Measurements from ENCODE around the gene PEDS1.
A peak's percentile ranks its signal among the peaks of the same experiment; 100 is the strongest.
"Not testable (repeated sequence)": the region's sequence is repeated elsewhere in the genome, so short reads cannot be mapped to it uniquely, and the experiment has no call there.

The PEDS1 gene

DNA sequence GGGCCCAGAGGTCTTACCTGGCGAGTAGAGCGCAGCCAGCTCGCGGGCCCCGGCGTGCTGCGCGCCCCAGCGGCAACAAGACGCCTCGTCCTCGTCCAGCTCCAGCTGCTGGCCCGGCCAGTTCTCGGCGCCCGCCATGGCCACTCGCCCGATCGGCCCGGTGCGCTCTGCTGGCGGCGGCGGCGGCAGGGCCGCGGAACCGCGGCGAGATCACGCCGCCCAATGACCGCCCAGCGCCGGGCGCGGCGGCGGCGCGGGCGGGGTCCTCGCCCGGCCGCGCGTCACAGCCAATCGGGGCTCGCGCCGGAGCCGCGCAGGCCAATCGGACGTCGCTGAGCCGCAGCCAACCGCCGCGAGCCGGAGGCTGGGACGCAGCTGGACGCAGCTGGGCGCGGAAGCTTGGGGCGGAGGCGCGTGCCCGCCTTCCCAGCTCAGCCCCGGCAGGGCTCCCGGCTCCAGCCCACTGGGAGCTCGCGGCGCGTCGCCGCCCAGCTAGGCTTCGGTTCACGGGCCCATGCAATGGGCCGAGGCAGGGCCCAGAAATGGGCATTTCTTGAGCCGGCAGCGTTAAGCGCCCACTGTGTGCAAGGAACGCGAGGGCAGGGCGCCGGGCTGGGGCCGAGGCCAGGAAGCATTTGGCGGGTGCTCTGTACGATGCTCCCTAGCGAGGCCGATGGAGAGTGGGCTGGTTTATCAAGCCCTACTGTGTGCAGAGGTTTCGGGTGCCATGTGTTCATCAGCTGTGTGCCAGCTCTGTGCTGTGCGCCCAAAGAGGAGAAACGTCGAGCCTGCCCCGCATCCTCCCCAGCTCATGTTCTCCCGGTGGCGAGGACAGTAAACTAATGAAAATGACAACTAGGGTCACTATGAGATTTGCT, at the start of gene PEDS1:
PEDS1 (minus strand) TSS at position 224 of the 878 bp plus-strand sequence; CDS start at position 138, 86 bp downstream.
- peak; percentile 93 for DNase-seq

DNA sequence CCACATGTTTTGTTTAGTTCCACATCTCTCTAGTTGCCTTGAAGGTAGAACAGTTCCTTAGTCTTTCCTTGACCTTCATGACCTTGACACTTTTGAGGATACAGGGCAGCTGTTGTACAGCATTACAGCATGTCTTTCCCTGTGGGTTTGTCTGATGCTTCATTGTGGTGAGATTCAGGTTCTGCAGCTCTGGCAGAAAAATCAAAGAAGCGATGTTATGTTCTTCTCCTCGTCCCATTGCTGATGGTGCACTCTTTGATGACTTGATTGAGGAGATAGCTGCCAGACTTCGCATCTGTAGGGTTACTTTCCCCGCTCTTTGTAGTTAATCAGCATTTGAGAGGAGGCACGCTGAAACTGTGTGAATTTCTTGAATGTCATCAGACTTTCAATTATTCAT, 49.2 kb upstream of the PEDS1 start:
- no peak for DNase-seq

DNA sequence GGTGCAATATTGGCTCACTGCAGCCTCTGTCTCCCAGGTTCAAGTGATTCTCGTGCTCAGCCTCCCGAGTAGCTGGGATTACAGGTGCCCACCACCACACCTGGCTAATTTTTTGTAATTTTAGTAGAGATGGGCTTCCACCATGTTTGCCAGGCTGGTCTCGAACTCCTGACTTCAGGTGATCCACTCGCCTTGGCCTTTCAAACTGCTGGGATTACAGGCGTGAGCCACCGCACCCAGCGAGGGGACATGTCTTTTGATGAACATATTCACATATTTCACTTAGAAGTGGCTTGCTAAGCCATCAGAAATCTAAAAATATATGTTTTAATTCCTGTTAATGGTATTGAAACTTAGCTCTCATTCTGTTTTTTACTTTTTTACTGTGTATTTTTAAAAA, 48.2 kb upstream of the PEDS1 start:
- not testable (repeated sequence) for DNase-seq

DNA sequence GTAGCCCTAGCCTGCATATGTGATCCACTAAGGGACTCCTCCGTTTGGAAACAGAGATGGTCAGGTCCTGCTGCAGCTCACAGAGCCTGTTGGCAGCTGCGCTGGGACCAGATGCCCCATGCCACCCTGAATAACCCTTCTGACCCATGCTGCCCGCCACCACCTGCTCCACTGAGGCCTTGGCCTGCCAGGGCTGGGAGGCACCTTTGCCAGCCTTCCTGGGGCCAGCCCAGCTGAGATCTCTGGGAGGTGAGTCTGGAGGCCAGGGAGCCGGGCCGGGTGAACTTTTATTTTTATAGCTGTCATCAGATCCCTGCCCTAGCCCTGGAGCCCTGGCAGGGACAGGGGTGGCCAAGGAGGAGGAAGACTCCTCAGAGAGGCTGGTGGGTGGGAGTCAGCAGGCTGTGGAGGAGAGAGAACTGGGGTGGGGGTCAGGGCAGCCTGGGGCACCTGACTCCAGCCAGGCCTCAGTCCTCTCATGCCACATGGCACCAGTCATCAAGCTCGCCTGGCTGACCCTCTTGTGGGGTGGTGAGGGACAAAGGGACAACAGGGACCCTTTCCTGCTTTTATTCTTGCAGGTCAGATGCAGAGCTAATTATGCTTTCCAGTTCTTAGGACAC, 47.1 kb upstream of the PEDS1 start:
- DNase-seq: no peak

DNA sequence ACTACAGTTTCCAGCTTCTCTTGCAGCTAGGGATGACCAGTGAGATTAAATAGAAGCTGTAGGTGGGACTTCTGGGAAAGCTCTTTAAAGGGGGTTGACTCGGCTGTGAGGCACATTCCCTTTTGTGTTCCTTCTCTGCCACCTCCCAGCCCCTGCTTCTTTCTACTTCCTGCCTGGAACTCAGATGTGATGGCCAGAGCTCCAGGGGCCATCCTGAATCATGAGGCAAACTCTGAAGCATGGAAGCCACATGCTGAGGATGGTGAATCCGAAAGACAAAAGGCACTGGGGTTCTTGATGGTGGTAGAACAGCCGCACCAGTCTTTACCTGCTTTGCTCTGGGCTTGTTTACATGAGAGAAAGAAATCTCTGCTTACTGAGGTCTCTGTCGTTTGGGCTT, 46.2 kb upstream of the PEDS1 start:
- no peak for DNase-seq

DNA sequence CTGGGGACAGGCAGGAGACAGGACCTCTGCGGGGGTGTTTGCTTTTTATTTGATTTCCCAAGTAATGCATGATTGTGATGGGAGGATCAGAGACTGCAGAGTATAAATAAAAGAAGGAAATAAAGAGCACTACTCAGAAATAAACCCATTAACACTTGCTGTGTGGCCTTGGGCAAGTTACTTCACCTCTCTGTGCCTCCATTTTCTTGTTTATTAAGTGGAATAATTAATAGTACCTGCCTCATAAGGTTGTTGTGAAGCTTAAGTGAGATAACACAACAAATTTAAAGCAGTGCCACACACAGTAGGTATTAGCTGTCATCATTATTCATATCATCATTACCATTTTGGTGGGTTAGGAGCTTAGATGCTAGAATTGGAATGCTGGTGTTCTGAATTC, 45.2 kb upstream of the PEDS1 start:
- DNase-seq: no peak

DNA sequence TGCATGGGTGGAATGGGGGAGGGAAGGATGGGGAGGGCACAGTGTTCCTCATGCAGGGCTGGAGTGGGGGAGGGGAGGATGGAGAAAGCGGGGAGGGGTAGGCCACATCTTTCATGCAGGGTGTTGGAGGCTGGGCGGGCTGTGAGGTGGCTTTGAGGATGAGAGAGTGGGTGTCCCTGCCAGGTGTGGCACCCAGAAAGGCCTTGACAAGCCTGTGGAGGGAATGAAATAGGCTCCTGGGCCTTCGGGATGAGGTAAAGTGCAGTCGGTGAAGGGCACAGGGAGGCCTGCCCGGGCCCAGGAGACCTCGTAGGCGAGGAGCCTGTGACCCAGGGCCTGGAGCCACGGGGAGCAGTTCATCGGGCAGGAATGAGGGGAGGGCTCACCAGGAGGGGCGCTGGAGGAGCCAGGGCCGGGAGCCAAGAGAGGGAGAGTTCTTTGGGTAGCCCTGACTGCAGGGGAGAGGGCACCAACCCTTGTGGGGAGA, 44.7 kb upstream of the PEDS1 start:
- no peak for DNase-seq

DNA sequence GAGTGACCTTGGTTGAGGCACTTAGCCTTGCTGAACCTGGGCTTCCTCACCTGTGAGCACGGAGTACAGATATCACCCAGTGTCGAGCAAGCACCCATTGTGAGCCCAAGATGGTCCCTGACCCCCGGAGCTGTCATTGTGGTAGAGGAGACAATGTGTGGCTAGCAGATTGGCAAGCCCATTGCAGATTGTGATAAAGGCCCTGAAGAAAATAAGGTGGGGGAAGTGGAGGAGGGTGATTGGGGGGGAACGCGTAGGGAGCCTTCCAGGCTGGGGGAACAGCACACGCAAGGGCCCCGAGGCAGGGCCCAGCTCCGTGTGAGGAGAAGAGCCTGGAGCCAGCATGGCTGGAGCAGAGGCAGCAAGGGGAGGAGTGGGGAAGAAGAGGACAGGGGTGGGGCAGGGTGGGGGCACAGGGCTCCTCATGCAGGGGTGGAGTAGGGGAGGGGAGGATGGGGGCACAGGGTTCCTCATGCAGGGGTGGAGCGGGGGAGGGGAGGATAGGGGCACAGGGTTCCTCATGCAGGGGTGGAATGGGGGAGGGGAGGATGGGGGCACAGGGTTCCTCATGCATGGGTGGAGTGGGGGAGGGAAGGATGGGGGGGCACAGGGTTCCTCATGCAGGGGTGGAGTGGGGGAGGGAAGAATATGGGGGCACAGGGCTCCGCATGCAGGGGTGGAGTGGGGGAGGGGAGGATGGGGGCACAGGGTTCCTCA, 44.1 kb upstream of the PEDS1 start:
- DNase-seq: no peak

DNA sequence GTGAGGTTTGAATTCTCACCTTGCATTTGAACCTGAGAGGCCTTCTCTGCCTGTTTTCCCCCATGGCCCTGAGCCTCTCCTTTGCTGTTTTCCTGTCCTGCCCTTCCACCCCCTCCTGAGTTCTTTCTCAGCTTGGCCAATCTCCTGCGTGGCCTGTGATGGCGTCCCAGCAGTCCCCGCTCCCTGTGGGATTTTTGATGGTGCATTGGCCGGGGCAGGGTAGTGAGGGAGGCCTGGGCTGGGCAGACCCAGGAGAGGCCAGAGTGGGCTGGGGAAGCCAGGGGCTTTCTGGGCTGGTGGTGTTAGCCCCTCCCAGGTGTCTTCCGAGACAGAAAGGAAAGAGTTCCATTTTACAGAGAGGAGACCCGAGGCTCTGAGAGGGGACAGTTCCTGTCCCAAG, 43.4 kb upstream of the PEDS1 start:
- no peak for DNase-seq

DNA sequence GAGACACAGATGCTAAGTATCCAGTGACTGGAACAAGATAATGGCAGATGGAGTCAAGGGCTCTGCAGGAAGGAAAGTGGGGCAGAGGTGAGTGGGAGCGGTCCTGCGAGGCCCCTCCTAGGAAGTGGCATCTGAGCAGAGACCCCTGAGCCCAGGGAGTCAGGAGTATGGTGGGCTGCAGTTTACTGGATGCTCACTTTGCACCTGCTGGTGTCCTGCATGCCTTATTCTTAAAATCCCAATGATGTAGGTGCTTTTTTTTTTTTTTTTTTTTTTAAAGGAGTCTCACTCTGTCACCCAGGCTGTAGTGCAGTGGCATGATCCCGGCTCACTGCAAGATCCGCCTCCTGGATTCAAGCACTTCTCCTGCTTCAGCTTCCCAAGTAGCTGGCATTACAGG, 42.7 kb upstream of the PEDS1 start:
- no peak for DNase-seq

DNA sequence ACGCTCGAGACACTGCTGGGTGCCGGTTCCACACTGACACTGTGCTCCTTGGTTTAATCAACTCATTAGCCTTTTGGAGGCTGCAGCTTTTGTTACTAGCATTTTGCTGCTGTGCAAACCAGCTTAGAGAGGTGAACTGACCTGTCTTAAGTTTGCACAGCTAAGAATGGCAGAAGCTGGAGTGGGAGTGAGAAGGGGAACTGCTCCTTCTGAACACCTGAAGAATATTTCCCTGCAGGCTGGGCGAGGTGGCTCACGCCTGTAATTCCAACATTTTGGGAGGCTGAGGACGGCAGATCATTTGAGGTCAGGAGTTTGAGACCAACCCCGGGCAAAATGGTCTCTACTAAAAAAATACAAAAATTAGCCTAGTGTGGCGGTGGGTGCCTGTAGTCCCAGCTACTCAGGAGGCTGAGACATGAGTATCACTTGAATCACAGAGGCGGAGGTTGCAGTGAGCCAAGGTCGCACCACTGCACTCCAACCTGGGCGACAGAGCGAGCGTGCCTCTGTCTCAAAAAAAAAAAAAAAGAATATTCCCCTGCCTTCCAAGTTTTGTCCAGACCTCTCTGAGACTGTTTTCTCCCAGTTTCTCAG, 42.1 kb upstream of the PEDS1 start:
- no peak for DNase-seq

DNA sequence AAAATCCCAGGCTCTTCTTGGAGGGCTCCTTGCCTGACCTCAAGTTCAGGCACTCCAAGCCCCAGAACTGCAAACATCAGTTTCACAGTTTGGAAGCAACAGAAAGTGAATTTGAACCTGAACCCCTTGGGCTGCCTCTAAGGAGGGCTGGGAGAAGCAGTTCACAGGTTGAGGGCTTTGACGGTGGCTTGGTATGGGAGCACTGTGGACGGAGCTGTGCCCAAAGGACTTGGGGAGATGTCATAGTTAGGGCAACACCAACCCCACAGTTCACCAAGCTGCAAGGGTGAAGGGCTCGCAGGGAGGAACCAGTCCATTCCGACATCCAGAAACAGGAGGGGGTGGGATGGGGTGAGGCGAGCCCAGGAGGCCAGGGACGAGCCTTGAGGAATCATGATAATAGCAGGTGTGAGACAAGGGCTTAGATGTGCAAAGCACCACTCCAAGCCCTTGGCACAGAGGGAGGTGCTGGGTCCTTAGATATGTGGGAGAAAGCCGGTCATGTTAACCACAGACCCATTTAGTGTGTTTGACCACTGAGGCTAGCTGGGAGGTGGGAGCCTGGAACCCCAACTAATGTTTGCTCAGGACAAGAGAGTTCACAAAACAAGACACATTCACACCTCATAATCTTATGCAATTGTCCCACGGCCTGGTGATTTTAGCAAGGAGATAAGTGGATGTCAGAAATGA, 41.5 kb upstream of the PEDS1 start:
- no peak for DNase-seq

DNA sequence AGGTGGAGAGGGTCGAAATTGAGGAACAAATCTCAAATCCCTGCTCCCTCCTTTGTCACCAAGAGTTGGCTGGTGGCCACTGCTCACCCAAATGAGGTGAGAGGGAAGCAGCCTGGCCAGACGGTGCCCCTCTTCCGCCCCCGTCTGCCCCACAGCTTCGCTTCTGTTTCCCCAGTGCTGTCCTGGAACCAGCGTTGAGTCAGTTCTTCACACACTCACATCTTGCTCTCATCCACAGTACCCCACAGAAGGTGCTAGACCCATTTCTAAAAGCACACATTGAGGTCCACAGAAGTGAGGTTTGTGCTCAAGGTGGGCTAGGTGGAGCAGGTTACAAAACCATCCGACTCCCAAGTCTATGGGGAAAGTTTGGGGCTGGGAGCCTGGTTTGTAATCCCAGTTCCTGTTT, 40.9 kb upstream of the PEDS1 start:
- no peak for DNase-seq

DNA sequence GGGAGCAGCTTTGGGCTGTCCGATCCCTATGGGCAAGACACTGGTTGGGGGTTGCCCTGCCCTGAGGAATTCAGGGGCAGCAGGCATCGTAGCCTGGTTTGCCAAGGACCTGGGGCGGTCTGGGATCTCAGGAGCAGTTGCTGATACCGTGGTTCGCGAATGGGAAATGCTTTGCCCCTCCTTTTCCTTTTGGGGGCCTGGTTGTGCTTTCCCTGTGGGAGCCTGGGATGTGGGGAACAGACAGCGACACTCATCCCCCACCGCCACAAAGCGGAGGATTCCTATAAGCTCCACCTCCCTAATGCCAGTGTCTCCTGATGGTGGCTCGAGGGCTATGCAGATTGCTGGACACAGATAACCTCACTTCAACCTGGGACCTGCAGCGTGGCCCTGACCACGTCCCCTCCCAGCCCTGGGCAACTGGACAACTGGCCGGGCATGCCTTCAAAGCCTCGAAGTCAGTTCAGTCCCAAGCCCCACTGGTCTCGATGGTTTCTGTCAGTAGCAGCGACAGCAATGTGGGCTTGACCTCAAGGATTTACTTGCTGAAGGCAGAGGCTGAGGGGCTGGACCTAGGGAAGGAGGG, 40.4 kb upstream of the PEDS1 start:
- DNase-seq: no peak

DNA sequence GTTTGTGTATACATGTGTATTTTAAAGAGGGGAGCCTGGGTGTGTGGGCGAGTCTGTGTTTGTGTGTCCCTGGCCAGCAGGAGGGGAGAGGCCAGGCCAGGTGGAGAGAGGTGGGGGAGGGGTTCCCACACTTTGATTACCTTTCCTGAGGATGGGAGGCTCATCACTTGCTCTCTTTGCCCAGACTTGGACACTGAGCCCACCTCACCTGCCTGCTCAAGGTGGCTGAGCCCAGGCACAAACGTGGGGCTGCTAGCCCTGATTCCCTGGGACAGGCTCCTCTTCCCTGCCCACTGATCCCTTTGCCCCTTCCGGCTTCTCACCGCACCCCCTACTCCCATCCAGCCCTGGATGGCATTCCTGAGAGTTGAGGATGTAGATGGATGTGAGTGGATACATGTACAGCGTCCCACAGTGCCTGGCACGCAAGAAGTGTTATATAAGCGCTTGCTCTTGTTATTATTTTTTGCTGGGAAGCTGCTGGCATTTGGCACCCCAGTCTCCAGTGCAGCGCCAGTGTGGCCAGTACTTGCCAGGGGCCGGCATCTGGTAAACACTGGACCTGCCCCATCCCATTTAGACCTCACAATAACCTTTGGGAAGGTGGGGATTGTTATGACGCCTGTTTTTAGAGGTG, 39.8 kb upstream of the PEDS1 start:
- DNase-seq: no peak

DNA sequence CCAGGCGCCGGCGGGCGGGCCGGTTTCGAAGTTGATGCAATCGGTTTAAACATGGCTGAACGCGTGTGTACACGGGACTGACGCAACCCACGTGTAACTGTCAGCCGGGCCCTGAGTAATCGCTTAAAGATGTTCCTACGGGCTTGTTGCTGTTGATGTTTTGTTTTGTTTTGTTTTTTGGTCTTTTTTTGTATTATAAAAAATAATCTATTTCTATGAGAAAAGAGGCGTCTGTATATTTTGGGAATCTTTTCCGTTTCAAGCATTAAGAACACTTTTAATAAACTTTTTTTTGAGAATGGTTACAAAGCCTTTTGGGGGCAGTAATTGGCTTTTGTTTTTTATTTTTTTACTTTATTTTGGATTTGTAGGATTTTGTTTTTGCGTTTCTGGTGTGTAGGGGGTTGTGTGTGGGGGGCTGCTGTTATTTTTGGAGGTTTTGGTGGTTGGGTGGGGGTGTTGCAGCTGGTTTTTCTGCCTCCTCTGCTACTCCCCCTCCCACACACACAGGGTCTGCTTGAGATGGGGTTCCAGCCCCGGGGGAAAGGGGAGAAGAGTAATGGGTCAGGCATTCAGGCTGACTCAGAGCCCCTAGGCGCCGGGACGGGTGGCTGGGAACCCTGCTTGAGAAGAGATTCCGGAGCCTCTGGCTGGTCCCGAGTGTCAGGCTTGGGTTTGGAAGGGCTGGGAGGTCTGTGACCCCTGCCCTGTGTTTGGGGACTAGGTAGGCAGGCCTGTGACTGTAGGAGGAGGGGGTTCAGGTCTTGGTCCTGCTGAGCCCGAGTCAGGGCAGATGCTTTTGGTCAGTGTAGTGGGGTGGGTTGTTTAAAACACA, 39.1 kb upstream of the PEDS1 start:
- DNase-seq: peak; percentile 79

DNA sequence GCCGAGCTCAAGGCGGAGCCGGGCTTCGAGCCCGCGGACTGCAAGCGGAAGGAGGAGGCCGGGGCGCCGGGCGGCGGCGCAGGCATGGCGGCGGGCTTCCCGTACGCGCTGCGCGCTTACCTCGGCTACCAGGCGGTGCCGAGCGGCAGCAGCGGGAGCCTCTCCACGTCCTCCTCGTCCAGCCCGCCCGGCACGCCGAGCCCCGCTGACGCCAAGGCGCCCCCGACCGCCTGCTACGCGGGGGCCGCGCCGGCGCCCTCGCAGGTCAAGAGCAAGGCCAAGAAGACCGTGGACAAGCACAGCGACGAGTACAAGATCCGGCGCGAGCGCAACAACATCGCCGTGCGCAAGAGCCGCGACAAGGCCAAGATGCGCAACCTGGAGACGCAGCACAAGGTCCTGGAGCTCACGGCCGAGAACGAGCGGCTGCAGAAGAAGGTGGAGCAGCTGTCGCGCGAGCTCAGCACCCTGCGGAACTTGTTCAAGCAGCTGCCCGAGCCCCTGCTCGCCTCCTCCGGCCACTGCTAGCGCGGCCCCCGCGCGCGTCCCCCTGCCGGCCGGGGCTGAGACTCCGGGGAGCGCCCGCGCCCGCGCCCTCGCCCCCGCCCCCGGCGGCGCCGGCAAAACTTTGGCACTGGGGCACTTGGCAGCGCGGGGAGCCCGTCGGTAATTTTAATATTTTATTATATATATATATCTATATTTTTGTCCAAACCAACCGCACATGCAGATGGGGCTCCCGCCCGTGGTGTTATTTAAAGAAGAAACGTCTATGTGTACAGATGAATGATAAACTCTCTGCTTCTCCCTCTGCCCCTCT, 38.2 kb upstream of the PEDS1 start:
- DNase-seq: peak; percentile 79

DNA sequence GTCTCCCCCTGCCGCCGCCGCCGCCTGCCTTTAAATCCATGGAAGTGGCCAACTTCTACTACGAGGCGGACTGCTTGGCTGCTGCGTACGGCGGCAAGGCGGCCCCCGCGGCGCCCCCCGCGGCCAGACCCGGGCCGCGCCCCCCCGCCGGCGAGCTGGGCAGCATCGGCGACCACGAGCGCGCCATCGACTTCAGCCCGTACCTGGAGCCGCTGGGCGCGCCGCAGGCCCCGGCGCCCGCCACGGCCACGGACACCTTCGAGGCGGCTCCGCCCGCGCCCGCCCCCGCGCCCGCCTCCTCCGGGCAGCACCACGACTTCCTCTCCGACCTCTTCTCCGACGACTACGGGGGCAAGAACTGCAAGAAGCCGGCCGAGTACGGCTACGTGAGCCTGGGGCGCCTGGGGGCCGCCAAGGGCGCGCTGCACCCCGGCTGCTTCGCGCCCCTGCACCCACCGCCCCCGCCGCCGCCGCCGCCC, 37.6 kb upstream of the PEDS1 start:
- peak; percentile 79 for DNase-seq

DNA sequence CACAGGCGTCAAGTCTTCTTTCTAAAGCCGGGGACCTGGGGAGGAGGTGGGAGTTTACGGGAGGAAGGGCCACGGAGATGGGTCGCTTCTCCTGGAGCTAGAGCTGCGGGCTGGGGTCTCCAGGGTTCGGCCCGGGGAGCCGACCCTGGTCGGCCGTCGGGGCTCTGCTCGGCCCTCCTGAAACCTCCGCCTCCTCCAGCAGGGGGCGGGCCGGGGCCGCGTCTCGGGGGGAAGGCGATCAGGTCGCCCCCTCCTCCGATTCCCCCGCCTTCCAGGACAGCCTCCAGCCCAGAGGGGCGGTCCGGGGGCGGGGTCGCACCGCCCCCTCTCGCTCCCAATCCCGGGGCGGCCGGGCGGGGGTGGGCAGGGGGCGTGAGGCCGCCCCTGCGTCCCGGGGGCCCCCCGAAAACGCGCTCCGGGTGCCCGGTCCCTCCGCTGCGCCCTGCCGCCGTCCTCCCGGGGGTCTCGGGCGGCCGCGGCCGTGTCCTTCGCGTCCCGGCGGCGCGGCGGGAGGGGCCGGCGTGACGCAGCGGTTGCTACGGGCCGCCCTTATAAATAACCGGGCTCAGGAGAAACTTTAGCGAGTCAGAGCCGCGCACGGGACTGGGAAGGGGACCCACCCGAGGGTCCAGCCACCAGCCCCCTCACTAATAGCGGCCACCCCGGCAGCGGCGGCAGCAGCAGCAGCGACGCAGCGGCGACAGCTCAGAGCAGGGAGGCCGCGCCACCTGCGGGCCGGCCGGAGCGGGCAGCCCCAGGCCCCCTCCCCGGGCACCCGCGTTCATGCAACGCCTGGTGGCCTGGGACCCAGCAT, 36.9 kb upstream of the PEDS1 start, which contains the start of gene CEBPB:
CEBPB (plus strand) TSS at position 580 of the 814 bp plus-strand sequence; CDS start at position 784, 204 bp downstream.
- peak; percentile 96 for DNase-seq
